ENCODE measurements around the gene ADM.

ADM gene

GRCh38 chr11:10288881-10289764 lies 15.8 kb upstream of the ADM start:
- no peak for DNase-seq (ENCODE audit: low read depth)
- no peak overlapping the region for H3K4me3 ChIP-seq (ENCODE audit: low read depth, low read length)

- no peak overlapping the region for H3K4me3 ChIP-seq (ENCODE audit: low read depth, low read length)
- DNase-seq (ENCODE audit: low read depth) = no peak
Measured at GRCh38 chr11:10289765-10290380, 15.0 kb upstream of the ADM start.

- no peak overlapping the region for H3K4me3 ChIP-seq (ENCODE audit: low read depth, low read length)
- no peak for DNase-seq (ENCODE audit: low read depth)
Measured at GRCh38 chr11:10291801-10292638, 12.9 kb upstream of the ADM start.

GRCh38 chr11:10293423-10294289 lies 11.2 kb upstream of the ADM start, which contains the start of gene SBF2:
SBF2 (minus strand) TSS chr11:10294219; CDS start chr11:10294069, 150 bp downstream.
- peak; percentile 74 for DNase-seq (ENCODE audit: low read depth)
- peak within 1 kb of the TSS; percentile 74 for H3K4me3 ChIP-seq (ENCODE audit: low read depth, low read length)

- peak; percentile 69 for DNase-seq (ENCODE audit: low read depth)
- H3K4me3 ChIP-seq (ENCODE audit: low read depth, low read length) = peak overlapping the region; percentile 74
Measured at GRCh38 chr11:10294290-10294953, 10.5 kb upstream of the ADM start.

GRCh38 chr11:10295064-10295901 lies 9.6 kb upstream of the ADM start:
- no peak for DNase-seq (ENCODE audit: low read depth)
- peak overlapping the region; percentile 74 for H3K4me3 ChIP-seq (ENCODE audit: low read depth, low read length)

GRCh38 chr11:10298342-10298741 lies 6.5 kb upstream of the ADM start:
- no peak overlapping the region for H3K4me3 ChIP-seq (ENCODE audit: low read depth, low read length)
- DNase-seq (ENCODE audit: low read depth) = peak; percentile 84

GRCh38 chr11:10301656-10302358 lies 3.1 kb upstream of the ADM start:
- peak; percentile 89 for DNase-seq (ENCODE audit: low read depth)
- peak overlapping the region; percentile 95 for H3K4me3 ChIP-seq (ENCODE audit: low read depth, low read length)

- peak overlapping the region; percentile 95 for H3K4me3 ChIP-seq (ENCODE audit: low read depth, low read length)
- DNase-seq (ENCODE audit: low read depth) = no peak
Measured at GRCh38 chr11:10302359-10302743, 2.5 kb upstream of the ADM start.

- DNase-seq (ENCODE audit: low read depth) = no peak
- H3K4me3 ChIP-seq (ENCODE audit: low read depth, low read length) = peak overlapping the region; percentile 95
Measured at GRCh38 chr11:10302744-10303557, 1.9 kb upstream of the ADM start.

- DNase-seq (ENCODE audit: low read depth) = no peak
- H3K4me3 ChIP-seq (ENCODE audit: low read depth, low read length) = peak overlapping the region; percentile 95
Measured at GRCh38 chr11:10303558-10304363, 1.1 kb upstream of the ADM start.

GRCh38 chr11:10305262-10305963 lies 540 bp downstream of the ADM start:
- DNase-seq (ENCODE audit: low read depth) = no peak
- peak overlapping the region; percentile 95 for H3K4me3 ChIP-seq (ENCODE audit: low read depth, low read length)

GRCh38 chr11:10305964-10306918 lies 1.4 kb downstream of the ADM start:
- H3K4me3 ChIP-seq (ENCODE audit: low read depth, low read length) = peak overlapping the region; percentile 95
- no peak for DNase-seq (ENCODE audit: low read depth)

GRCh38 chr11:10307022-10307399 lies 2.1 kb downstream of the ADM start:
- DNase-seq (ENCODE audit: low read depth) = no peak
- H3K4me3 ChIP-seq (ENCODE audit: low read depth, low read length) = peak overlapping the region; percentile 95

Data from skeletal muscle cell (primary cell).